Body of pancreas (tissue), 4 donors: ENCODE measurements around the gene POLR2B. TPM values are rescaled to one million over a fixed set of nuclear protein-coding genes. Genes with fewer than 3 reads are reported as not detected.

ENCODE experiments used
- ATAC-seq: fragments of 150-250 bp; one replicate; pipeline ENCODE4 v1.9.1; 2016
- DNase-seq, 4 donors: peaks; one replicate each; pipeline ENCODE4 v3.0.0-alpha.2; 2019
- H3K27ac ChIP-seq, 4 donors: fragments of 200-600 bp; sonication (generic); 1 replicate in 3 of 4; 2 replicates in 1 of 4; pipeline versions ENCODE4 v1.5.1 to v1.6.1; 2016 to 2019; ENCODE audit warnings: mild to moderate bottlenecking in 1 of 4, mixed read lengths in 1 of 4, moderate library complexity in 1 of 4
- H3K27me3 ChIP-seq, 2 donors: fragments of 200-600 bp; sonication (generic); one replicate each; pipeline ENCODE4 v1.6.0; 2016; ENCODE audit warnings: mild to moderate bottlenecking in 1 of 2
- H3K36me3 ChIP-seq, 2 donors: fragments of 200-600 bp; sonication (generic); replicated peaks in 1 of 2; 2 replicates each; pipeline ENCODE4 v1.5.1; 2016; ENCODE audit warnings: low read depth in 2 of 2; ENCODE audit not compliant: insufficient read depth in 1 of 2
- H3K4me1 ChIP-seq: fragments of 200-600 bp; sonication (generic); one replicate; pipeline ENCODE4 v1.6.0; 2016
- H3K4me3 ChIP-seq, 2 donors: fragments of 200-600 bp; sonication (generic); 1 replicate in 1 of 2; 2 replicates in 1 of 2; pipeline ENCODE4 v1.5.1; 2016 to 2019
- H3K9me3 ChIP-seq, 3 donors: fragments of 200-600 bp; sonication (generic); 1 replicate in 2 of 3; 2 replicates in 1 of 3; pipeline ENCODE4 v1.5.1; 2016
- POLR2A ChIP-seq, 3 donors: fragments of 450-650 bp; IDR thresholded peaks; one replicate each; pipeline ENCODE4 v1.6.1; 2016; ENCODE audit warnings: antibody characterized with exemption in 3 of 3, mild to moderate bottlenecking in 2 of 3
- WGBS, 2 donors: methylation state at CpG; one replicate each; pipeline ENCODE4 v1.1.5; 2017; 5-methylcytosine and 5-hydroxymethylcytosine counted together
- intact Hi-C: fragments of 100-400 bp; cut with DNase I; formaldehyde crosslinking; loops from one replicate; pipeline ENCODE4 v1.15.1; 2023
- total RNA-seq, 2 donors: library from RNA; depleted of rRNA; stranded (reverse); fragments of >200 nt; gene quantifications; one replicate each; pipeline ENCODE4 v1.1.0, GENCODE V29; 2016
- TF ChIP-seq, protein P1 (sequence below), 7 experiments: fragments of 450-650 bp in 4 of 7; fragments of 200-600 bp in 3 of 7; sonication (generic) in 3 of 7; IDR thresholded peaks; one replicate each; pipeline ENCODE4 v1.5.1; 2016 to 2019; ENCODE audit warnings: antibody characterized with exemption in 7 of 7

The POLR2B gene
- total RNA-seq, 2 donors from 2014 or later: 38.6 to 46.2 TPM

DNA sequence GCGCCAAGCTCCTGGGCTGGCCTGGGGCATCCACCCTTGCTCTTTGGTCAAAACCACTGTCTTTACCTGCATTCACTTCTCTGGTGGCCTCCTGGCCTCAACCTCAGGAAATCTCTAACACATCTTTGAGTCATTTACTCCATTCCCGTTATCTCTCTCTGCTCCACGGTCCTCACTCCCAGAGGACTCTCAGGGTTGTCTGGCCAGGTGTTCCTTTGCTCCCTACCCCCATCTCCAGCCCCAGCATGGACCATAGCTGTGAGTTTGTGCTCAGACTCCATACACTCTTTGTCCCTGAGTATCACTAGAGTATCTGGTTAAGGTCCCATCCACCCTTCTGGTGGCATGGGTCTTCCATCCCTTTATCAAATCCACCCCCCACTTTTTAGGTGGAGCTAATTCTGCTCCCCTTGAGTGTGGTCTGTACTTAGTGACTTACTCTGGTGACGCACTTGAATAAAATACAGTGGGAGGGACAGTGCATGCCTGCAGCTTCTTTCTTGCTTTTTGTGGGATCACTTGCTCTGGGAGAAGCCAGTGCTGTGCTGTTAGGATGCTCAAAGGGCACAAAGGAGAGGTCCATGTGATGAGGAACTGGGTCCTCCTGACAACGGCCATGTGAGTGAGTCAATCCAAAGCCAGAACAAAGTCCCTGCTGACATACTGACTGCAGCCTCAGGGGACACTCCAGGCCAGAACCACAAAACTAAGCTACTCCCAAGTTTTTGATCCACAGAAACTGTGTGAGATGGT is 87.2 kb downstream of the POLR2B start:
- no peaks in the 10 kb centered on the region for H3K9me3 ChIP-seq
- peak; percentile 9 for ATAC-seq
- peak overlapping the region in 2 of 4 donors; percentile 2 to 33 for H3K27ac ChIP-seq
- WGBS, 2 donors: 76 to 79% methylated on average over 5 of the region's 5 CpGs
- TF ChIP-seq, protein P1, sequence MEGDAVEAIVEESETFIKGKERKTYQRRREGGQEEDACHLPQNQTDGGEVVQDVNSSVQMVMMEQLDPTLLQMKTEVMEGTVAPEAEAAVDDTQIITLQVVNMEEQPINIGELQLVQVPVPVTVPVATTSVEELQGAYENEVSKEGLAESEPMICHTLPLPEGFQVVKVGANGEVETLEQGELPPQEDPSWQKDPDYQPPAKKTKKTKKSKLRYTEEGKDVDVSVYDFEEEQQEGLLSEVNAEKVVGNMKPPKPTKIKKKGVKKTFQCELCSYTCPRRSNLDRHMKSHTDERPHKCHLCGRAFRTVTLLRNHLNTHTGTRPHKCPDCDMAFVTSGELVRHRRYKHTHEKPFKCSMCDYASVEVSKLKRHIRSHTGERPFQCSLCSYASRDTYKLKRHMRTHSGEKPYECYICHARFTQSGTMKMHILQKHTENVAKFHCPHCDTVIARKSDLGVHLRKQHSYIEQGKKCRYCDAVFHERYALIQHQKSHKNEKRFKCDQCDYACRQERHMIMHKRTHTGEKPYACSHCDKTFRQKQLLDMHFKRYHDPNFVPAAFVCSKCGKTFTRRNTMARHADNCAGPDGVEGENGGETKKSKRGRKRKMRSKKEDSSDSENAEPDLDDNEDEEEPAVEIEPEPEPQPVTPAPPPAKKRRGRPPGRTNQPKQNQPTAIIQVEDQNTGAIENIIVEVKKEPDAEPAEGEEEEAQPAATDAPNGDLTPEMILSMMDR (IDR thresholded peaks at IDR 0.05): no peak
- TF ChIP-seq POLR2A (IDR thresholded peaks at IDR 0.05): no peak
- H3K36me3 ChIP-seq: no peaks in the 10 kb centered on the region
- no peak for DNase-seq
- intact Hi-C loops: no loop called here
- H3K4me3 ChIP-seq: no peak overlapping the region
- H3K27me3 ChIP-seq: no peaks in the 10 kb centered on the region
- peaks cover 21% of the 10 kb centered on the region for H3K4me1 ChIP-seq

GRCh38 chr4:57068237-57068981 is 89.7 kb downstream of the POLR2B start:
- H3K4me1 ChIP-seq: peaks cover 20% of the 10 kb centered on the region
- no peak overlapping the region for H3K27ac ChIP-seq
- no peak overlapping the region for H3K4me3 ChIP-seq
- intact Hi-C loops: no loop called here
- ATAC-seq (no peak), DNase-seq (no peak)
- H3K9me3 ChIP-seq: no peaks in the 10 kb centered on the region
- TF ChIP-seq, protein P1 (IDR thresholded peaks at IDR 0.05): no peak
- TF ChIP-seq POLR2A (IDR thresholded peaks at IDR 0.05): no peak
- no peaks in the 10 kb centered on the region for H3K27me3 ChIP-seq
- 68 to 73% methylated on average over 8 of the region's 8 CpGs for WGBS, 2 donors
- H3K36me3 ChIP-seq: no peaks in the 10 kb centered on the region

DNA sequence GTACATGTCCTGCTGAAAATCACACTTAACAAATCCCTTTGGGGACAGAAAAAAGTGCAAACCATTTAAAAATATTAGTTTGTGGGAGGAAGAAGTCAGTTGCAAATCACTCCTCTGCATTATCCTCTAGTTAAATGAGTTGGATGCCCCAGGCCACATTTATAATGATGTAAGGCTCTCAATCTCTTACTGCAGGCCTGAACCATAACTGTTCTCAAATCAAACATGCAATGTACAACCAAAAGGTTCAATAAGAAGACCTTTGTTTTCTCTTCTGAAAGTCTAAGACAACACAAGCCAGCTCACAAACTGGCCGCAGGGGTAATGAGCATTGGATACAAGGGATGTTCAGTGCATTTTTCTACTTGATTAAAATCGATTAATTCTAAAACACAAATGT is 91.8 kb downstream of the POLR2B start:
- no peak for TF ChIP-seq POLR2A (IDR thresholded peaks at IDR 0.05)
- TF ChIP-seq, protein P1 (IDR thresholded peaks at IDR 0.05): no peak
- intact Hi-C loops: no loop called here
- Histone ChIP-seq H3K36me3 (no peaks in the 10 kb centered on the region), H3K27me3 (no peaks in the 10 kb centered on the region), H3K4me3 (no peak overlapping the region), H3K9me3 (no peaks in the 10 kb centered on the region), H3K27ac (no peak overlapping the region), H3K4me1 (peaks cover 5% of the 10 kb centered on the region)
- no peak for ATAC-seq
- 51 to 57% methylated on average over 2 of the region's 2 CpGs for WGBS, 2 donors
- DNase-seq: no peak

DNA sequence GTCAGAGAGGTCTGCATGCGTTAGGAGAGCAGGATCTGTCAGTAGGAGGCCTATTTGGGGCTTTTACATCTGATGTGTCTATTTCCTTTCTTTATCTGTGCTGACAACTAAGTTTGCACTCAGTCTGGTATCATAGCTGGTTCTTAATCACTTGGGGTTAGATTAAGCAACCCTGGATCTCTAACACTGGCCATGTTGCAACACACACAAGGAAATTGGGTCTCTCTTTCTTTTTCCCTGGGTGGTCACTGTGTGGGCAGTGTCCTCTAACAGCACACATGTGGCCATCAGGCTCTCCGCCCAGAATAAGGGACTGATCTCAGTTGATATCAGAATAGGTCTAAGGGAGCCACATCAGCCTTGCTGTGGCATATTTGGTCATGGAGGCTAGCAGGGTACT is 92.6 kb downstream of the POLR2B start:
- intact Hi-C loops: no loop called here
- ATAC-seq (peak; percentile 62), DNase-seq (peak in 2 of 4 donors; percentile 23 to 48)
- H3K27ac ChIP-seq: peak overlapping the region in 2 of 4 donors; percentile 24 to 31
- peaks cover 5% of the 10 kb centered on the region for H3K4me1 ChIP-seq
- 30 to 36% methylated on average over 2 of the region's 2 CpGs for WGBS, 2 donors
- no peak overlapping the region for H3K4me3 ChIP-seq
- H3K9me3 ChIP-seq: no peaks in the 10 kb centered on the region
- no peaks in the 10 kb centered on the region for H3K27me3 ChIP-seq
- TF ChIP-seq, protein P1 (IDR thresholded peaks at IDR 0.05): no peak
- no peak for TF ChIP-seq POLR2A (IDR thresholded peaks at IDR 0.05)
- H3K36me3 ChIP-seq: no peaks in the 10 kb centered on the region
